Activated CD4-positive, CD25-positive, alpha-beta regulatory T cell treated with anti-CD3 and anti-CD28 coated beads, Interleukin-2, amount 50 U/mL, for 16 hours (primary cell): ENCODE measurements around the gene SHROOM1.

Experiments
- DNase-seq: peaks from one replicate; pipeline ENCODE4 v3.0.0-alpha.2; 2020; ENCODE audit warnings: low read depth, low spot score

The SHROOM1 gene

GRCh38 chr5:132777209-132778069, 53.0 kb downstream of the SHROOM1 start, which contains the start of gene SEPTIN8:
Gene SEPTIN8, minus strand, starts transcription at chr5:132777239. Its CDS starts 102 bp downstream, at chr5:132777137.
- peak; percentile 12 for DNase-seq

DNA sequence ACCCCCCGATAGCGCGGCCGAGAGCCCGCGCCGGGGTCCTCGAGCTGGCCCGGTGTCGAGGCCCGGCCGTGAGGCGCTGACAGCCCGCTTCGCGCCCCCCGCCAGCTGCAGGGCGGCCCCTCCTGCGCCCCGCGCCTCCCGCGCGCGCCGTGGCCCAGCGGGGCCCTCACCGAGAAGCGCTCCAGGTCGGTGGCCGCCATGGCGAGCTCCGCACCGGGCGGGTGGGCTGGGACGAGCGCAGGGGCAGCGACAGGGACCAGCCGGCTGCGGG, 53.6 kb downstream of the SHROOM1 start:
- DNase-seq, result no peak

GRCh38 chr5:132776131-132776937, 54.1 kb downstream of the SHROOM1 start:
- no peak for DNase-seq

DNA sequence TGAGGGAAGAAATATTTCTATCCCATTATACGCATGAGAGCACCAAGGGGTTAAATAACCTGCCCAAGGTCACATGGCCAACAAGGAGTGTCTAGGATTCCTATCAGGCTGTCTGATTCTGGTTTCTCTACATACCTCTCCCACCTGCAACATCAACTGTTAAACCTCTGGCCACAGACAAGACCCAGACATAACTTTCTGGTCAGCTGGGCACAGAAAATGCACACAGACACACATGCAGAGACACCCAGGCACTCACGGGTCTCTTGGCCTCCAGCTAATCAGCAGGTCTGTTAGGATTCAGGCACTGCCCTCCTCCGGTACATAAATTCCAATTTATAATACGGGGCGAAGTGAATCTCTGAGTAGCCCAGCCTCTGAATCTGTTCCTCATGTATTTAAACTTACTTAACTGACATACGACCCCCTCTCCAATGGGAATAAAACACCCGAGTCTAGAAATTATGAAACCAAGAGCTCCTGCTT, 54.9 kb downstream of the SHROOM1 start:
- no peak for DNase-seq

GRCh38 chr5:132774896-132775295, 55.6 kb downstream of the SHROOM1 start:
- DNase-seq, result no peak

GRCh38 chr5:132774406-132774805, 56.0 kb downstream of the SHROOM1 start:
- DNase-seq, result no peak

DNA sequence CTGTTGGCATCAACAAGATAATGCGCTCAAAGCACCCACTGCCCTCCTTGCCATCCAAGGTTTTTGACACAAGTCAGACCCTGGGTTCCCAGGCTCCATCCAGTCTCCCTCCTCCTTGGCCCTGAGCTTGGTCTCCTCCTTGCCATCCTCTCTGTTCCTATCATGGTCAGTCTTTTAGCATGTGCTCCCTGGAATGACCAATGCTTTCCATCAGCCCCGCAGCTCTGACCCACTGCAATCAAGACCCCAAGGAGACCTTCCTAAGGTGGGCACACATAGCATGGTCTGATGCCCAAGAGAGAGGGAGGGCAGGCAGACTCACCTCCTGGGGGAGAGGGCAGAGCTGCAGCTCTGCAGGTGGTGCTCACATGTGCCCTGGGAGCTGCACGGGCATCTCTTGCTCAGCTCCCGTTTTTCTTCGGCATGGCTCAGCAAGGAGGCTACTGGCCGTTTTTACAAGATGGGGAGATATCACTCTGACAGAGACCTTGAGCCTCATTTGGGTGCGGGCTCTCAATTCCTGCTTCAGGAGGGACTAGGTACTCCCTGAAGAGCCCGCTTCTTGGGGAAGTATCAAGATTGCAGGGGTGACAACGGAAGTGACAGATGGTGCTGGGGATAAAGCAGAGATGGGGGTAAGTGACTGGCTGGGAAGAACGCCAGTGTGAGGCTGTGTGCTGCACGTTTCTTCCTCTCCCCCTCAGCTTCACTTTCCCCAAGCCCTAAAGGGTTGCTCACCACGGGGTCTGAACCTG, 56.7 kb downstream of the SHROOM1 start:
- no peak for DNase-seq

GRCh38 chr5:132773114-132773513, 57.3 kb downstream of the SHROOM1 start:
- no peak for DNase-seq

- no peak for DNase-seq
Observed at GRCh38 chr5:132772291-132773070, 58.0 kb downstream of the SHROOM1 start.
